ENCODE measurements around the gene DYSF.
A peak's percentile ranks its signal among the peaks of the same experiment; 100 is the strongest.
"Not testable (repeated sequence)": the region's sequence is repeated elsewhere in the genome, so short reads cannot be mapped to it uniquely, and the experiment has no call there.

DYSF gene

GRCh38 chr2:71473346-71474031, 20.1 kb downstream of the DYSF start:
- no peak for DNase-seq

- no peak for DNase-seq
Observed at GRCh38 chr2:71474116-71474743, 20.9 kb downstream of the DYSF start.

GRCh38 chr2:71474744-71475397, 21.5 kb downstream of the DYSF start:
- no peak for DNase-seq

GRCh38 chr2:71476495-71476894, 23.1 kb downstream of the DYSF start:
- no peak for DNase-seq

- DNase-seq = no peak
Observed at GRCh38 chr2:71477231-71477691, 23.9 kb downstream of the DYSF start.

GRCh38 chr2:71478806-71479205, 25.4 kb downstream of the DYSF start:
- DNase-seq = no peak

GRCh38 chr2:71479261-71479660, 25.9 kb downstream of the DYSF start:
- no peak for DNase-seq

GRCh38 chr2:71481111-71481510, 27.8 kb downstream of the DYSF start:
- DNase-seq = no peak

- DNase-seq = no peak
Observed at GRCh38 chr2:71482055-71482454, 28.7 kb downstream of the DYSF start.

- no peak for DNase-seq
Observed at GRCh38 chr2:71483246-71483645, 29.9 kb downstream of the DYSF start.

GRCh38 chr2:71484354-71484753, 31.0 kb downstream of the DYSF start:
- no peak for DNase-seq

GRCh38 chr2:71486881-71487640, 33.7 kb downstream of the DYSF start:
- DNase-seq = no peak

- not testable (repeated sequence) for DNase-seq
Observed at GRCh38 chr2:71491551-71491950, 38.2 kb downstream of the DYSF start.

GRCh38 chr2:71492112-71492511, 38.8 kb downstream of the DYSF start:
- DNase-seq = no peak

- no peak for DNase-seq
Observed at GRCh38 chr2:71494091-71494490, 40.7 kb downstream of the DYSF start.

- no peak for DNase-seq
Observed at GRCh38 chr2:71494523-71495155, 41.3 kb downstream of the DYSF start.

- DNase-seq = no peak
Observed at GRCh38 chr2:71496156-71496770, 42.9 kb downstream of the DYSF start.

- peak; percentile 99 for DNase-seq
Observed at GRCh38 chr2:71498261-71498701, 44.9 kb downstream of the DYSF start.

- DNase-seq = no peak
Observed at GRCh38 chr2:71499691-71500090, 46.3 kb downstream of the DYSF start.

GRCh38 chr2:71500426-71501079, 47.2 kb downstream of the DYSF start:
- DNase-seq = no peak

- no peak for DNase-seq
Observed at GRCh38 chr2:71502941-71503738, 49.8 kb downstream of the DYSF start.
